H7 (cell line): Measurements from ENCODE around the gene HRH2. TPM values are rescaled to one million over a fixed set of nuclear protein-coding genes. Genes with fewer than 3 reads are reported as not detected.
"Not testable (repeated sequence)": the region's sequence is repeated elsewhere in the genome, so short reads cannot be mapped to it uniquely, and the experiment has no call there.

Experiments used
- DNase-seq: peaks from one replicate; pipeline ENCODE4 v3.0.0; 2012
- H3K27me3 ChIP-seq: 2 replicates; pipeline ENCODE4 v1.6.0; 2011; ENCODE audit warnings: mild to moderate bottlenecking, low read length; ENCODE audit not compliant: control insufficient read depth, insufficient read depth
- H3K36me3 ChIP-seq: replicated peaks from 2 replicates; pipeline ENCODE4 v1.5.1; 2011; ENCODE audit warnings: low read length; ENCODE audit not compliant: control insufficient read depth, insufficient read depth
- H3K4me3 ChIP-seq: 2 replicates; pipeline ENCODE4 v1.5.1; 2011; ENCODE audit warnings: low read depth, mild to moderate bottlenecking, control low read depth, low read length, moderate library complexity; ENCODE audit not compliant: insufficient read depth
- total RNA-seq: library from RNA; depleted of rRNA; stranded (reverse); fragments of >200 nt; shearing (Covaris generic); gene quantifications from 2 replicates; pipeline ENCODE4 v1.2.3, GENCODE V29; 2014; rRNA removed

The HRH2 gene
- 5.5 and 5.8 TPM in 2 replicates for total RNA-seq

- DNase-seq: peak; percentile 89
- 0 out of 2 replicates have a peak, but pooled peaks cover 3% of the 10 kb centered on the region for H3K27me3 ChIP-seq
- H3K36me3 ChIP-seq: no peaks in the 10 kb centered on the region
- peak within 1 kb of the TSS; percentile 75 for H3K4me3 ChIP-seq
These were observed at the start of gene HRH2 for GRCh38 chr5:175657593-175658271. Gene HRH2 (plus strand): TSS chr5:175658071. CDS start chr5:175683234, 25,163 bp downstream.

- H3K4me3 ChIP-seq: no peak overlapping the region
- no peaks in the 10 kb centered on the region for H3K36me3 ChIP-seq
- no peak for DNase-seq
- no peaks in the 10 kb centered on the region for H3K27me3 ChIP-seq
These were observed 48.3 kb upstream of the HRH2 start for GRCh38 chr5:175609526-175609925.

GRCh38 chr5:175610381-175610780 is 47.5 kb upstream of the HRH2 start:
- no peaks in the 10 kb centered on the region for H3K36me3 ChIP-seq

GRCh38 chr5:175610898-175611297 is 47.0 kb upstream of the HRH2 start:
- no peak for DNase-seq
- Histone ChIP-seq H3K27me3 (no peaks in the 10 kb centered on the region), H3K36me3 (no peaks in the 10 kb centered on the region), H3K4me3 (no peak overlapping the region)

More at GRCh38 chr5:175610381-175610780, 47.5 kb upstream of the HRH2 start:
- no peaks in the 10 kb centered on the region for H3K27me3 ChIP-seq
- no peak overlapping the region for H3K4me3 ChIP-seq
- no peak for DNase-seq

GRCh38 chr5:175614223-175614815 is 43.6 kb upstream of the HRH2 start:
- Histone ChIP-seq H3K27me3 (no peaks in the 10 kb centered on the region), H3K36me3 (no peaks in the 10 kb centered on the region), H3K4me3 (no peak overlapping the region)
- DNase-seq: no peak

- Histone ChIP-seq H3K4me3 (no peak overlapping the region), H3K27me3 (no peaks in the 10 kb centered on the region), H3K36me3 (no peaks in the 10 kb centered on the region)
- DNase-seq: no peak
These were observed 43.0 kb upstream of the HRH2 start for GRCh38 chr5:175614861-175615260.

GRCh38 chr5:175616083-175616482 is 41.8 kb upstream of the HRH2 start:
- no peak overlapping the region for H3K4me3 ChIP-seq
- DNase-seq: no peak
- H3K27me3 ChIP-seq: no peaks in the 10 kb centered on the region
- H3K36me3 ChIP-seq: no peaks in the 10 kb centered on the region

- H3K4me3 ChIP-seq, H3K27me3 ChIP-seq, H3K36me3 ChIP-seq, DNase-seq: not testable (repeated sequence)
These were observed 41.3 kb upstream of the HRH2 start for GRCh38 chr5:175616527-175616926.

- H3K36me3 ChIP-seq: no peaks in the 10 kb centered on the region
- H3K4me3 ChIP-seq: no peak overlapping the region
- peak; percentile 78 for DNase-seq
- H3K27me3 ChIP-seq: no peaks in the 10 kb centered on the region
These were observed 40.4 kb upstream of the HRH2 start for GRCh38 chr5:175617447-175617846.

- no peak for DNase-seq
- no peaks in the 10 kb centered on the region for H3K27me3 ChIP-seq
- no peaks in the 10 kb centered on the region for H3K36me3 ChIP-seq
- no peak overlapping the region for H3K4me3 ChIP-seq
These were observed 37.3 kb upstream of the HRH2 start for GRCh38 chr5:175620527-175620926.

- Histone ChIP-seq H3K27me3 (no peaks in the 10 kb centered on the region), H3K36me3 (no peaks in the 10 kb centered on the region), H3K4me3 (no peak overlapping the region)
- no peak for DNase-seq
These were observed 35.9 kb upstream of the HRH2 start for GRCh38 chr5:175621971-175622370.

- no peak overlapping the region for H3K4me3 ChIP-seq
- no peaks in the 10 kb centered on the region for H3K27me3 ChIP-seq
- DNase-seq: no peak
- no peaks in the 10 kb centered on the region for H3K36me3 ChIP-seq
These were observed 34.8 kb upstream of the HRH2 start for GRCh38 chr5:175623088-175623487.

- Histone ChIP-seq H3K36me3 (no peaks in the 10 kb centered on the region), H3K4me3 (no peak overlapping the region), H3K27me3 (no peaks in the 10 kb centered on the region)
- no peak for DNase-seq
These were observed 33.6 kb upstream of the HRH2 start for GRCh38 chr5:175624316-175624715.

- Histone ChIP-seq H3K27me3 (no peaks in the 10 kb centered on the region), H3K4me3 (no peak overlapping the region), H3K36me3 (no peaks in the 10 kb centered on the region)
- no peak for DNase-seq
These were observed 30.9 kb upstream of the HRH2 start for GRCh38 chr5:175627005-175627404.

- no peak for DNase-seq
- Histone ChIP-seq H3K36me3 (no peaks in the 10 kb centered on the region), H3K27me3 (no peaks in the 10 kb centered on the region), H3K4me3 (no peak overlapping the region)
These were observed 30.1 kb upstream of the HRH2 start for GRCh38 chr5:175627739-175628138.
